ENCODE data around the gene EXOC8. TPM values are rescaled to one million over a fixed set of nuclear protein-coding genes. Genes with fewer than 3 reads are reported as not detected.

Gene EXOC8
- total RNA-seq, 1 donor from 2014 or later: 9.9 TPM

DNA sequence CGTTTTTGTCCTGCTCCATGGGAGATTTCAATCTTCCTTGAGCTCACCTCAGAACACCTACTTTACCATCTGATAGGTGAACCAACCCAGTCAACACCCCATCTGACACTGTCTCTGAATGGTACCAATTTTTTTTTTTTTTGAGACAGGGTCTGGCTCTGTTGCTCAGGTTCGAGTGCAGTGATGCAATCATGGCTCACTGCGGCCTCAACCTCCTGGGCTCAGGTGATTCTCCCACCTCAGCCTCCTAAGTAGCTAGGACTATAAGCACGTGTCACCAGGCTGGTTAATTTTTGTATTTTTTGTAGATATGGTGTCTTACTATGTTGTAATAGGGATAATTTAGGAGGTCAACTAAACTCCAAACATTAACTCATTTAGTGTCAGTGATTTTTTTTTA is 36.7 kb upstream of the EXOC8 start:
- Mint-ChIP-seq H3K36me3 (peaks cover 4% of the 10 kb centered on the region), H3K4me3 (no peak overlapping the region), H3K9me3 (no peaks in the 10 kb centered on the region), H3K27me3 (ENCODE audit: low read depth) (no peaks in the 10 kb centered on the region), H3K27ac (no peak overlapping the region), H3K4me1 (no peaks in the 10 kb centered on the region)
- DNase-seq (ENCODE audit: low spot score in 2 of 2, unreplicated experiment in 2 of 2): no peak
- TF ChIP-seq, protein P1, sequence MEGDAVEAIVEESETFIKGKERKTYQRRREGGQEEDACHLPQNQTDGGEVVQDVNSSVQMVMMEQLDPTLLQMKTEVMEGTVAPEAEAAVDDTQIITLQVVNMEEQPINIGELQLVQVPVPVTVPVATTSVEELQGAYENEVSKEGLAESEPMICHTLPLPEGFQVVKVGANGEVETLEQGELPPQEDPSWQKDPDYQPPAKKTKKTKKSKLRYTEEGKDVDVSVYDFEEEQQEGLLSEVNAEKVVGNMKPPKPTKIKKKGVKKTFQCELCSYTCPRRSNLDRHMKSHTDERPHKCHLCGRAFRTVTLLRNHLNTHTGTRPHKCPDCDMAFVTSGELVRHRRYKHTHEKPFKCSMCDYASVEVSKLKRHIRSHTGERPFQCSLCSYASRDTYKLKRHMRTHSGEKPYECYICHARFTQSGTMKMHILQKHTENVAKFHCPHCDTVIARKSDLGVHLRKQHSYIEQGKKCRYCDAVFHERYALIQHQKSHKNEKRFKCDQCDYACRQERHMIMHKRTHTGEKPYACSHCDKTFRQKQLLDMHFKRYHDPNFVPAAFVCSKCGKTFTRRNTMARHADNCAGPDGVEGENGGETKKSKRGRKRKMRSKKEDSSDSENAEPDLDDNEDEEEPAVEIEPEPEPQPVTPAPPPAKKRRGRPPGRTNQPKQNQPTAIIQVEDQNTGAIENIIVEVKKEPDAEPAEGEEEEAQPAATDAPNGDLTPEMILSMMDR (IDR thresholded peaks at IDR 0.05; ENCODE audit: unreplicated experiment): no peak

DNA sequence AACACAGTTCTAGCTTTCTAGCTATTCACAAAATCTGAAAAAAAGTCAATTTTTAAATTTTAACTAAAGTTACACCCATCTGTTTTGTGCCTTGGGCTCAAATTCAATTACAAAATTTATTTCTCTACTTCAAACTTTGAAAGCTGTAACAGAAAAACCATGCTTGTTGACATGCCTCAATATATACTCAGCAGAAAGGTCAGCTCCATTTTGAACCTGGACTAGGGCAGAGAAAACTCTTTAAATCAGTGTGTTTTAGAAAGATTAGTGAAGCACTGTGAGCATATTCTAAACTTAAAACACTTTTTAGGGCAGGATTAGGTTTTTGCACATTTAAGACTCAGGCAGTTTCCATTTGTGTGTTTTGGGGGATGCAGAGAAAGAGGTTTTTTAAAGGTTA is 34.8 kb upstream of the EXOC8 start:
- Mint-ChIP-seq H3K36me3 (peaks cover 9% of the 10 kb centered on the region), H3K4me1 (no peaks in the 10 kb centered on the region), H3K4me3 (no peak overlapping the region), H3K27ac (no peak overlapping the region), H3K9me3 (no peaks in the 10 kb centered on the region), H3K27me3 (ENCODE audit: low read depth) (no peaks in the 10 kb centered on the region)
- no peak for DNase-seq (ENCODE audit: low spot score in 2 of 2, unreplicated experiment in 2 of 2)
- TF ChIP-seq, protein P1 (IDR thresholded peaks at IDR 0.05; ENCODE audit: unreplicated experiment): no peak

DNA sequence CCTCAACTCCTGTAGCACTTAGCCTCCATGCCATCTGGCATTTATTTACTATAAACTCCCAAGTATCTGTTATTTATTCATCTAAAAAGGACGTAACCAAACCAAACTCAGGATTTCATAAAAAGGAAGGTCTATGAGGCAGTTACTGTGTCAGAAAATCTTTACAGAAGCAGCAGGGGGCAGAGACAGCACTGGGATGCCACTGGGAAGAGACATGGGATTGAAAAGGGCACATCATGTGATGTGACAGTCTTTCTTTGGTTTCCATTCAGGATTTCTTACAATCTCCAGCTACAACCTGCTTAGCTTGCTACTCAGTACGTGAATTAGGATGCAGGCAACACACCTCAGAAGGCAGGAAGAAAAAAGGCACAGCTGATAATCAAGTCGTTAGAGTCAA is 31.6 kb upstream of the EXOC8 start:
- no peak for DNase-seq (ENCODE audit: low spot score in 2 of 2, unreplicated experiment in 2 of 2)
- H3K4me3 Mint-ChIP-seq: no peak overlapping the region
- H3K36me3 Mint-ChIP-seq: peaks cover 29% of the 10 kb centered on the region
- H3K27me3 Mint-ChIP-seq (ENCODE audit: low read depth): no peaks in the 10 kb centered on the region
- H3K9me3 Mint-ChIP-seq: no peaks in the 10 kb centered on the region
- H3K4me1 Mint-ChIP-seq: no peaks in the 10 kb centered on the region
- TF ChIP-seq, protein P1 (IDR thresholded peaks at IDR 0.05; ENCODE audit: unreplicated experiment): no peak
- no peak overlapping the region for H3K27ac Mint-ChIP-seq

DNA sequence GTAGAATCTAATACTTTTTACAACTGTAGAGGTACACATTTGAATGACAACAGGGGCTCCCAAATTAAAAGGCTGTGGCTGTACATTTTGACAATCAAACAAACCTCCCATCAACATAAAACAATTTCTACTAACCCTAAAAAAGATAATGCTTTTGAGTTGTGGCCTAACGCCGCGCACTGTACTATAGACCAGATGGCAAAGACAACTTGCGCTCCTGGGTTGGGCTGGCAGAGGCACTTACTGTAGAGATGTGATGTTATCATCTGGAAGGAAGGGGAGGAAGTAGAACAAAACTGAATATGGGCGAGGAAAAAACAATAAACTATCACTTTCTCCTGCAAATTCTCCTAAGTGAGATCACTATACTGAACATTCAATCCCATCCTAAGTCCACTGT is 26.5 kb upstream of the EXOC8 start:
- no peak overlapping the region for H3K4me3 Mint-ChIP-seq
- no peaks in the 10 kb centered on the region for H3K9me3 Mint-ChIP-seq
- no peak overlapping the region for H3K27ac Mint-ChIP-seq
- no peak for DNase-seq (ENCODE audit: low spot score in 2 of 2, unreplicated experiment in 2 of 2)
- H3K27me3 Mint-ChIP-seq (ENCODE audit: low read depth): no peaks in the 10 kb centered on the region
- peaks cover 4% of the 10 kb centered on the region for H3K4me1 Mint-ChIP-seq
- TF ChIP-seq, protein P1 (IDR thresholded peaks at IDR 0.05; ENCODE audit: unreplicated experiment): no peak
- H3K36me3 Mint-ChIP-seq: peaks cover 40% of the 10 kb centered on the region

DNA sequence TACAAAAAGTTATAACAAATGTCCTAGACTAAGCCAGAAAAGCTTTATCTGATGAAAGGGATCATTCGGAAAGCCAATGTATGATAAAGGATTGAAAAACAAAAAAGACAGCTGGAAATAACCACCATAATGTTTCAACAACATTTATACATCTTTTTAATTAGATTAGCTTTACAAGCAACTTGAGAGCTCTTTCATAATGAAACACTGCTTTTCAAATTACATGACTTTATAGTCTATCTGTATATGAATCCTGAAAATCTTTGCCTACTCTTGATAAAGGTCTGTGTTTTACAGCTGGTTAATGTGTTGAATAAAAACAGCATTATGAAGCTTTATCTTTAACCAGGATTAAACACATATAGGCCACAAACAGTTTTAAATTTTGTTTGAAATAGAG is 26.0 kb upstream of the EXOC8 start:
- Mint-ChIP-seq H3K36me3 (peaks cover 38% of the 10 kb centered on the region), H3K27me3 (ENCODE audit: low read depth) (no peaks in the 10 kb centered on the region), H3K4me3 (no peak overlapping the region), H3K4me1 (peaks cover 4% of the 10 kb centered on the region), H3K9me3 (no peaks in the 10 kb centered on the region), H3K27ac (peak overlapping the region; percentile 74)
- TF ChIP-seq, protein P1 (IDR thresholded peaks at IDR 0.05; ENCODE audit: unreplicated experiment): no peak
- no peak for DNase-seq (ENCODE audit: low spot score in 2 of 2, unreplicated experiment in 2 of 2)

DNA sequence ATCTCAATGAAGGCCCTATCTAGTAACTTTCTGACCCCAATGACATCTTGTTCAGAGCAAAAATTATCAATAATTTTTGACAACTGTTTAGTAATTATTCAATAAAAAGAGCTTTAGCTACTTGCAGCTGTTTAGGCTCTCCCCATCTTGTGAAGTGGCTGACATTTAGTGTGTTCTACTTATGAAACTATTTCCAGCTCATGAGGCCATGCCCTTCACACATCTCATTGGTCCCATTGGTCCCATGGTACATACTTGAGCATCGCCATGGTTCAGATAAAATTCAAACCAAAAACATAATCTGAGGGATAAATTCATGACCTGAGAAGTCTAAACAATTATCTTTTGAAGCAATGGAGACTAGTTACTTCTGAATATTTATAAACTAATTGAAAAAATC is 24.7 kb upstream of the EXOC8 start:
- H3K36me3 Mint-ChIP-seq: peaks cover 35% of the 10 kb centered on the region
- H3K27ac Mint-ChIP-seq: no peak overlapping the region
- H3K27me3 Mint-ChIP-seq (ENCODE audit: low read depth): no peaks in the 10 kb centered on the region

More for the DNA sequence above, 24.7 kb upstream of the EXOC8 start:
- peaks cover 10% of the 10 kb centered on the region for H3K4me1 Mint-ChIP-seq
- no peak overlapping the region for H3K4me3 Mint-ChIP-seq
- TF ChIP-seq, protein P1 (IDR thresholded peaks at IDR 0.05; ENCODE audit: unreplicated experiment): no peak
- DNase-seq (ENCODE audit: low spot score in 2 of 2, unreplicated experiment in 2 of 2): no peak
- H3K9me3 Mint-ChIP-seq: no peaks in the 10 kb centered on the region
